HepG2 (cell line): Measurements from ENCODE around the gene THRB. TPM values are rescaled to one million over a fixed set of nuclear protein-coding genes. Genes with fewer than 3 reads are reported as not detected.
A peak's percentile ranks its signal among the peaks of the same experiment; 100 is the strongest.

Experiments used
- ATAC-seq: fragments of 200-7000 bp; cut with Tn5 transposase; 3 replicates; pipeline ENCODE4 v1.9.1; 2020; ENCODE audit warnings: mild to moderate bottlenecking, moderate library complexity
- BruUV-seq: library from RNA; stranded (reverse); fragments of 400-500 nt; replicated peaks from 2 replicates; lab custom pipeline; 2021; lab: Mats Ljungman, UMichigan
- CTCF ChIA-PET: fragments of 300-600 bp; formaldehyde crosslinking; extraction: SDS; loops from one replicate; lab custom pipeline; 2021; ENCODE audit warnings: low total read pairs, inconsistent platforms, low intra/inter-chr PET ratio; lab: Yijun Ruan, JAX
- POLR2A ChIA-PET: fragments of 350-600 bp; sonication (Branson Sonifier 250); formaldehyde crosslinking; loops from one replicate; lab custom pipeline; 2020; ENCODE audit warnings: antibody characterized with exemption, inconsistent platforms; lab: Yijun Ruan, JAX
- DNase-seq: peaks from one replicate; pipeline ENCODE4 v3.0.0-alpha.2; 2015; ENCODE audit warnings: low spot score
- FAIRE-seq: peaks from 3 replicates; lab custom pipeline; 2011; peaks lifted over from hg19 to GRCh38; lab: Jason Lieb, UNC
- H2AFZ ChIP-seq: one replicate; pipeline ENCODE4 v1.6.1; 2011; ENCODE audit warnings: low read length, inconsistent platforms
- H3K27ac ChIP-seq: fragments of 300-600 bp; 3 replicates; pipeline ENCODE4 v1.8.0; 2011; ENCODE audit warnings: mixed run types, mild to moderate bottlenecking, mixed read lengths, low read length, inconsistent platforms; ENCODE audit not compliant: insufficient read depth; ENCODE audit errors: extremely low read length
- H3K27me3 ChIP-seq, 2 experiments: fragments of 200-600 bp in 1 of 2; 2 replicates in 1 of 2; 3 replicates in 1 of 2; pipeline versions ENCODE4 v1.6.0 to v1.8.0; 2011; ENCODE audit warnings: low read length in 2 of 2, mild to moderate bottlenecking in 2 of 2, moderate library complexity in 2 of 2, inconsistent platforms in 1 of 2; ENCODE audit not compliant: insufficient read depth in 2 of 2, control insufficient read depth in 1 of 2
- H3K36me3 ChIP-seq, 2 experiments: fragments of 200-600 bp in 1 of 2; replicated peaks in 1 of 2; 2 replicates in 1 of 2; 3 replicates in 1 of 2; pipeline versions ENCODE4 v1.5.1 to v1.8.0; 2011; ENCODE audit warnings: low read length in 2 of 2, inconsistent platforms in 1 of 2; ENCODE audit not compliant: insufficient read depth in 2 of 2, control insufficient read depth in 1 of 2
- H3K4me1 ChIP-seq: 2 replicates; pipeline ENCODE4 v1.5.1; 2012; ENCODE audit warnings: low read length, inconsistent platforms; ENCODE audit not compliant: insufficient read depth
- H3K4me2 ChIP-seq: 2 replicates; pipeline ENCODE4 v1.6.0; 2011; ENCODE audit warnings: low read depth, low read length, inconsistent platforms
- H3K4me3 ChIP-seq, 3 experiments: fragments of 200-600 bp in 1 of 3; sonication (generic), shearing (Covaris generic) in 1 of 3; replicated peaks in 1 of 3; 2 replicates each; pipeline ENCODE4 v1.5.1; 2011 to 2016; ENCODE audit warnings: low read length in 3 of 3, inconsistent platforms in 2 of 3, low read depth in 2 of 3, mild to moderate bottlenecking in 2 of 3, control low read depth in 1 of 3, mixed read lengths in 1 of 3; ENCODE audit not compliant: insufficient read depth in 1 of 3
- H3K79me2 ChIP-seq: one replicate; pipeline ENCODE4 v1.6.1; 2011; ENCODE audit warnings: low read length, inconsistent platforms; ENCODE audit not compliant: insufficient read depth
- H3K9ac ChIP-seq: 2 replicates; pipeline ENCODE4 v1.6.0; 2011; ENCODE audit warnings: mild to moderate bottlenecking, low read depth, low read length, inconsistent platforms; ENCODE audit not compliant: insufficient read depth
- H3K9me3 ChIP-seq: 2 replicates; pipeline ENCODE4 v1.5.1; 2012; ENCODE audit warnings: mild to moderate bottlenecking, low read length
- H4K20me1 ChIP-seq: 2 replicates; pipeline ENCODE4 v1.6.0; 2011; ENCODE audit warnings: inconsistent platforms, mild to moderate bottlenecking, low read length, moderate library complexity; ENCODE audit not compliant: insufficient read depth
- CENPT ChIP-seq: sonication (generic); formaldehyde crosslinking; IDR thresholded peaks from 2 replicates; pipeline ENCODE4 v1.8.0; 2022; ENCODE audit warnings: low read depth, mild to moderate bottlenecking, moderate library complexity, missing genetic modification reagents
- ELF3 ChIP-seq: IDR thresholded peaks from 2 replicates; pipeline ENCODE4 v1.6.1; 2016; ENCODE audit warnings: missing genetic modification reagents, missing compliant biosample characterization
- FOXA3 ChIP-seq: IDR thresholded peaks from 2 replicates; pipeline ENCODE4 v1.6.1; 2016; ENCODE audit warnings: missing genetic modification reagents, missing compliant biosample characterization
- MXD4 ChIP-seq: IDR thresholded peaks from 2 replicates; pipeline ENCODE4 v1.6.1; 2016; ENCODE audit warnings: mild to moderate bottlenecking, missing biosample characterization, missing genetic modification reagents
- RARA ChIP-seq: IDR thresholded peaks from 2 replicates; pipeline ENCODE4 v1.6.1; 2016; ENCODE audit warnings: missing genetic modification reagents, missing compliant biosample characterization
- SOX13 ChIP-seq, 3 experiments: fragments of 450-650 bp in 1 of 3; sonication (generic) in 1 of 3; formaldehyde crosslinking in 1 of 3; IDR thresholded peaks in 2 of 3; conservative IDR thresholded peaks in 1 of 3; 2 replicates each; pipeline versions ENCODE4 v1.5.0 to v1.6.1; 2016 to 2020; ENCODE audit warnings: antibody characterized with exemption in 1 of 3, mild to moderate bottlenecking in 1 of 3, missing compliant biosample characterization in 1 of 3, missing genetic modification reagents in 1 of 3, moderate library complexity in 1 of 3
- SOX6 ChIP-seq, 2 experiments: fragments of 450-650 bp in 1 of 2; sonication (generic) in 1 of 2; formaldehyde crosslinking in 1 of 2; IDR thresholded peaks; 2 replicates each; pipeline versions ENCODE4 v1.4.0 to v1.6.1; 2017 to 2020; ENCODE audit warnings: antibody characterized with exemption in 1 of 2, mild to moderate bottlenecking in 1 of 2, missing genetic modification reagents in 1 of 2
- SP2 ChIP-seq: sonication (generic); formaldehyde crosslinking; IDR thresholded peaks from 2 replicates; pipeline ENCODE4 v1.5.1; 2020; ENCODE audit warnings: mild to moderate bottlenecking, missing genetic modification reagents
- TEAD3 ChIP-seq: optimal IDR thresholded peaks from 2 replicates; pipeline ENCODE3; 2016; ENCODE audit warnings: borderline replicate concordance
- ZFP90 ChIP-seq: sonication (generic); formaldehyde crosslinking; IDR thresholded peaks from 2 replicates; pipeline ENCODE4 v1.8.0; 2022; ENCODE audit warnings: missing genetic modification reagents, mild to moderate bottlenecking, inconsistent platforms, borderline replicate concordance
- WGBS: methylation state at CpG from one replicate; pipeline ENCODE4 v1.1.6; 2017; ENCODE audit warnings: low lambda C conversion rate; 5-methylcytosine and 5-hydroxymethylcytosine counted together
- in situ Hi-C: cut with HindIII; loops from 2 replicates; pipeline ENCODE4 v1.10.0; 2017; ENCODE audit warnings: low pct_unique_long_range_greater_than_20kb; ENCODE audit not compliant: extremely low pct_ligation_motif_present
- intact Hi-C: fragments of 100-400 bp; cut with micrococcal nuclease; formaldehyde crosslinking; loops from one replicate; pipeline ENCODE4 v1.10.0; 2022; ENCODE audit not compliant: unreplicated experiment
- polyA plus RNA-seq, 8 experiments: library from polyadenylated mRNA; depleted of rRNA in 3 of 8; stranded (reverse) in 7 of 8; unstranded in 1 of 8; fragments of >200 nt; fragmentation: Illumina TruSeq in 4 of 8; extraction: Trizol in 4 of 8; gene quantifications; 2 replicates each; pipeline versions ENCODE4 v1.2.1 to v1.2.3, GENCODE V29; 2011 to 2016; ENCODE audit warnings: low read depth in 4 of 8, missing spikeins in 1 of 8, mixed read lengths in 1 of 8; ENCODE audit not compliant: insufficient read depth in 1 of 8
- total RNA-seq, 5 experiments: library from RNA; depleted of rRNA; stranded (reverse); fragments of >200 nt; fragmentation: Illumina TruSeq; extraction: Trizol; gene quantifications; 2 replicates each; pipeline ENCODE4 v1.2.3, GENCODE V29; 2016; ENCODE audit warnings: low read depth in 1 of 5
- TF ChIP-seq, protein P1 (sequence below): sonication (generic); formaldehyde crosslinking; conservative IDR thresholded peaks from 2 replicates; pipeline ENCODE4 v1.4.0; 2020; ENCODE audit warnings: mild to moderate bottlenecking, missing genetic modification reagents, moderate library complexity
- TF ChIP-seq, protein P2 (sequence below): IDR thresholded peaks from 2 replicates; pipeline ENCODE4 v1.6.1; 2016; ENCODE audit warnings: mild to moderate bottlenecking
- TF ChIP-seq, protein P3 (sequence below): IDR thresholded peaks from 2 replicates; pipeline ENCODE4 v1.6.1; 2016; ENCODE audit warnings: low read depth, borderline replicate concordance

THRB gene
- total and polyA plus RNA-seq, 2 of the 13 experiments (the other 11 are each of a cell fraction or from before 2014, with no cell fraction given), result 4.7 to 22.7 TPM

DNA sequence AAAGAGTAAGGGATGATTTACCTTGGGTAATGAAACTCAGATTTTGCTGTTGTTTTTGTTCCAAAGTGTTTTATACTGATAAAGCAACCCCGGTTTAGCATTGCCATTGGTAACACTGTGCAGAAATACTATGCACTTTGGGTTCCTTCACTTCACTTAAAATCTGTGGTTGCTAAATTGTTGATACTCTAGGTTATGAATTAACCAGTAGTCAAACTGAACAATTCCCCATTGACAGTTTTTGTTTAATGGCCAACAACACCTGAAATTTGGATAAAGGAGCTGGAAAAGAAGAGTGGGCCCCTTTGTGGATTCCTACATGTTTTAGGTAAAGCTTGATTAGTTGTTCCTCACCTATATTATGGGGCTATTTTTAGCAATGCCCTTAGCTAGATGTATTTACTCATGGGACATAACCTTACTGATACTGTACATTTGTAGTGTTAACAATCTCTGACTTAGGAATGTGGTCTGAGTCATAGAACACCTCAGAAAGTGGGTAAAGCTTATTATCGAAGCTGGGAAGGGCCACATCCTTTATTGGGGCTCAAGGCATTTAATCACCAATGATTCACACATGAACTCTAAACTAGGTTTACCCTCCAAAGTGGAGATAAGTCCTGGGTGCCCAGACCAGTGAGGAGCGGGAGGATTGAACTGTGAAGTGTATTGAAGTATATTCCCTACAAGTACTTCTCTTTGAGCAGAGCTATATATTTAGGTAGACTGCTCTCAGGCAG, 29.5 kb upstream of the THRB start (continued):
- TF ChIP-seq SOX13 (IDR thresholded peaks at IDR 0.05) (no peak), SOX13 (CRISPR knock-in tag; conservative IDR thresholded peaks at IDR 0.05 in 1 of 2, IDR thresholded peaks at IDR 0.05 in 1 of 2) (peak in 1 of 2 experiments; percentile 65; a peak in 2 of 4 replicates), SOX6 (IDR thresholded peaks at IDR 0.05) (no peak), SOX6 (CRISPR knock-in tag; IDR thresholded peaks at IDR 0.05) (peak; percentile 66)
- TF ChIP-seq, protein P1, sequence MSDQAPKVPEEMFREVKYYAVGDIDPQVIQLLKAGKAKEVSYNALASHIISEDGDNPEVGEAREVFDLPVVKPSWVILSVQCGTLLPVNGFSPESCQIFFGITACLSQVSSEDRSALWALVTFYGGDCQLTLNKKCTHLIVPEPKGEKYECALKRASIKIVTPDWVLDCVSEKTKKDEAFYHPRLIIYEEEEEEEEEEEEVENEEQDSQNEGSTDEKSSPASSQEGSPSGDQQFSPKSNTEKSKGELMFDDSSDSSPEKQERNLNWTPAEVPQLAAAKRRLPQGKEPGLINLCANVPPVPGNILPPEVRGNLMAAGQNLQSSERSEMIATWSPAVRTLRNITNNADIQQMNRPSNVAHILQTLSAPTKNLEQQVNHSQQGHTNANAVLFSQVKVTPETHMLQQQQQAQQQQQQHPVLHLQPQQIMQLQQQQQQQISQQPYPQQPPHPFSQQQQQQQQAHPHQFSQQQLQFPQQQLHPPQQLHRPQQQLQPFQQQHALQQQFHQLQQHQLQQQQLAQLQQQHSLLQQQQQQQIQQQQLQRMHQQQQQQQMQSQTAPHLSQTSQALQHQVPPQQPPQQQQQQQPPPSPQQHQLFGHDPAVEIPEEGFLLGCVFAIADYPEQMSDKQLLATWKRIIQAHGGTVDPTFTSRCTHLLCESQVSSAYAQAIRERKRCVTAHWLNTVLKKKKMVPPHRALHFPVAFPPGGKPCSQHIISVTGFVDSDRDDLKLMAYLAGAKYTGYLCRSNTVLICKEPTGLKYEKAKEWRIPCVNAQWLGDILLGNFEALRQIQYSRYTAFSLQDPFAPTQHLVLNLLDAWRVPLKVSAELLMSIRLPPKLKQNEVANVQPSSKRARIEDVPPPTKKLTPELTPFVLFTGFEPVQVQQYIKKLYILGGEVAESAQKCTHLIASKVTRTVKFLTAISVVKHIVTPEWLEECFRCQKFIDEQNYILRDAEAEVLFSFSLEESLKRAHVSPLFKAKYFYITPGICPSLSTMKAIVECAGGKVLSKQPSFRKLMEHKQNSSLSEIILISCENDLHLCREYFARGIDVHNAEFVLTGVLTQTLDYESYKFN, result peak; percentile 30; the same call in 1 of the 2 replicates
- TF ChIP-seq, protein P2, sequence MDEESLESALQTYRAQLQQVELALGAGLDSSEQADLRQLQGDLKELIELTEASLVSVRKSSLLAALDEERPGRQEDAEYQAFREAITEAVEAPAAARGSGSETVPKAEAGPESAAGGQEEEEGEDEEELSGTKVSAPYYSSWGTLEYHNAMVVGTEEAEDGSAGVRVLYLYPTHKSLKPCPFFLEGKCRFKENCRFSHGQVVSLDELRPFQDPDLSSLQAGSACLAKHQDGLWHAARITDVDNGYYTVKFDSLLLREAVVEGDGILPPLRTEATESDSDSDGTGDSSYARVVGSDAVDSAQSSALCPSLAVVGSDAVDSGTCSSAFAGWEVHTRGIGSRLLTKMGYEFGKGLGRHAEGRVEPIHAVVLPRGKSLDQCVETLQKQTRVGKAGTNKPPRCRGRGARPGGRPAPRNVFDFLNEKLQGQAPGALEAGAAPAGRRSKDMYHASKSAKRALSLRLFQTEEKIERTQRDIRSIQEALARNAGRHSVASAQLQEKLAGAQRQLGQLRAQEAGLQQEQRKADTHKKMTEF (CRISPR knock-in tag), result 0 out of 2 replicates have a peak, but pooled peaks have one; percentile 22

DNA sequence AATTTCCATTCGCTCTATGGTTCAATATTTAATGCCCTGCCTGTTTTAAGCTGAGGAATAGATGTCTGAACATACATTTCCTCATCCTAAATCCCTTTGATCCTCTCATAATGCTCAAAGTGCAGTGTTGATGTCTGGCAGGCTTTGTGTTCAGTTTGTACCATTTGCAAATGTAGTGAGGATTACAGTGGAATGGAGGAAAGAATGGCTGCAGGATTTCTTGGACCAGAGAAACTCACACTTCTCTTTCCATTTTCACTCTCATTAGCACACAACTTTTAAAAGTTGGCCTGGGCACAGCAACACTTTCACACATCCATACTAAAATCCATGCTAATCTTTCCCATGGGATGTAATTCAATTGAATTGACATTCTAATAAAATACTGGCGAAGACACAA, 28.6 kb upstream of the THRB start:
- no peaks in the 10 kb centered on the region for H3K36me3 ChIP-seq
- no peak overlapping the region for H2AFZ ChIP-seq
- intact Hi-C loops, result loop anchor here (2.0 to 10.0 kb wide), 3 partner anchors 72 to 159 kb away; no protein-coding TSS in a partner anchor
- H3K4me3 ChIP-seq, result peak overlapping the region in 2 of 3 experiments; percentile 23 to 30; a peak in 2 of 6 replicates
- in situ Hi-C loops, result no loop called here
- CTCF ChIA-PET, result no interaction called here
- POLR2A ChIA-PET, result interaction anchor here (0.7 to 3.2 kb wide), 3 partner anchors 27 to 150 kb away, joined by 3 to 29 read pairs (median 15); partner anchors contain the start of gene THRB
- no peaks in the 10 kb centered on the region for H4K20me1 ChIP-seq
- no peak overlapping the region for H3K9ac ChIP-seq
- peak overlapping the region; percentile 87 for H3K4me2 ChIP-seq
- H3K9me3 ChIP-seq, result no peaks in the 10 kb centered on the region
- H3K27ac ChIP-seq, result peak overlapping the region; percentile 61
- peaks cover 16% of the 10 kb centered on the region for H3K79me2 ChIP-seq
- no peaks in the 10 kb centered on the region; a peak in 2 of 5 replicates for H3K27me3 ChIP-seq
- ATAC-seq, result peak; percentile 28
- peak; percentile 82 for DNase-seq
- BruUV-seq, result no TSS peak
- WGBS, result 39% methylated on average over 2 of the region's 2 CpGs
- peak; percentile 77 for FAIRE-seq
- peaks cover 65% of the 10 kb centered on the region for H3K4me1 ChIP-seq
- peak; percentile 20; the same call in 1 of the 2 replicates for TF ChIP-seq ELF3 (CRISPR knock-in tag)
- TF ChIP-seq ZFP90 (CRISPR knock-in tag), result no peak
- TF ChIP-seq, protein P3, sequence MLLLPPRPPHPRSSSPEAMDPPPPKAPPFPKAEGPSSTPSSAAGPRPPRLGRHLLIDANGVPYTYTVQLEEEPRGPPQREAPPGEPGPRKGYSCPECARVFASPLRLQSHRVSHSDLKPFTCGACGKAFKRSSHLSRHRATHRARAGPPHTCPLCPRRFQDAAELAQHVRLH (CRISPR knock-in tag), result no peak
- TF ChIP-seq CENPT, result no peak
- TF ChIP-seq FOXA3 (CRISPR knock-in tag), result peak; percentile 35; the same call in 1 of the 2 replicates
- TF ChIP-seq SP2 (CRISPR knock-in tag), result no peak
- no peak for TF ChIP-seq MXD4
- TF ChIP-seq RARA, result peak; percentile 24; the same call in 1 of the 2 replicates
- TF ChIP-seq TEAD3, result peak; percentile 15
